DND-41 (cell line): ENCODE data around the gene SCYL3.

Experiments used
- CTCF ChIP-seq: IDR thresholded peaks from 2 replicates; pipeline ENCODE4 v1.5.1; 2012; ENCODE audit warnings: borderline replicate concordance, low read length, moderate library complexity, mild to moderate bottlenecking; ENCODE audit not compliant: poor library complexity, severe bottlenecking; ENCODE audit errors: extremely low read depth
- EZH2 ChIP-seq: IDR thresholded peaks from 3 replicates; pipeline ENCODE4 v1.6.1; 2012; ENCODE audit warnings: borderline replicate concordance, low read depth, mild to moderate bottlenecking, moderate library complexity, low read length, inconsistent platforms; ENCODE audit not compliant: severe bottlenecking

DNA sequence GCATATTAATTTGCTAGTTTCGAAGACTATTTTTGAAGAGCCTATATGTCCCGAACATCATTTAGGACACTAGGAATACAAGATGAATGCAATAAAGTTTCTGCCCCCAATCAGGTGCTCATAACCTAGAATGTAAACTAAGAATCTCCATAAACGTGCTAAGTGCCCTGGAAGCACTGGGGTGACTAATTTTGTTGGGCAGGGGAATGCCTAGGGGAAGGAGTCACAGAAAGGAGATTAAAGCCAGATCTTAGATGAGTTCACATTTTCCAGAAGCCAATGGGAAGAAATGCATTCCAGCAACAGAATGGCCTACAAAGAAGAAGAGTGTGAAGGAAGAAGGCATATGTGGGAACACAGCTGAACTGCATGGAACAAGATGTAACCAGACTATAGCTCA is 19.5 kb downstream of the SCYL3 start:
- TF ChIP-seq CTCF (no peak), EZH2 (no peak)
